Esophagus squamous epithelium (tissue), 5 donors: ENCODE measurements around the gene NKRF. TPM values are rescaled to one million over a fixed set of nuclear protein-coding genes. Genes with fewer than 3 reads are reported as not detected.

Experiments used
- DNase-seq: peaks from one replicate; lab custom pipeline; 2025; lab: John Stamatoyannopoulos, UW
- H3K27ac ChIP-seq, 4 donors: fragments of 200-600 bp; sonication (generic); one replicate each; pipeline ENCODE4 v1.5.1; 2016 to 2019; ENCODE audit warnings: mild to moderate bottlenecking in 1 of 4
- H3K27me3 ChIP-seq, 4 donors: fragments of 200-600 bp; sonication (generic); 1 replicate in 3 of 4; 2 replicates in 1 of 4; pipeline versions ENCODE4 v1.5.1 to v1.6.0; 2017 to 2021; ENCODE audit warnings: antibody characterized with exemption in 1 of 4
- H3K36me3 ChIP-seq, 3 donors: fragments of 200-600 bp; sonication (generic); one replicate each; pipeline ENCODE4 v1.5.1; 2016 to 2019
- H3K4me1 ChIP-seq, 3 donors: fragments of 200-600 bp; sonication (generic); one replicate each; pipeline ENCODE4 v1.5.1; 2017 to 2019
- H3K4me3 ChIP-seq, 4 donors: fragments of 200-600 bp; sonication (generic); 1 replicate in 3 of 4; 2 replicates in 1 of 4; pipeline ENCODE4 v1.5.1; 2016 to 2019; ENCODE audit warnings: mild to moderate bottlenecking in 2 of 4, moderate library complexity in 1 of 4
- H3K9me3 ChIP-seq, 3 donors: fragments of 200-600 bp; sonication (generic); one replicate each; pipeline ENCODE4 v1.5.1; 2016 to 2019
- POLR2A ChIP-seq, 4 donors: fragments of 450-650 bp; IDR thresholded peaks; one replicate each; pipeline ENCODE4 v1.6.1; 2017; ENCODE audit warnings: antibody characterized with exemption in 4 of 4, mild to moderate bottlenecking in 4 of 4, moderate library complexity in 3 of 4
- WGBS, 2 donors: methylation state at CpG; one replicate each; pipeline ENCODE4 v1.1.5; 2018; 5-methylcytosine and 5-hydroxymethylcytosine counted together
- intact Hi-C: fragments of 100-400 bp; cut with DNase I; formaldehyde crosslinking; loops from one replicate; pipeline ENCODE4 v1.15.0; 2022
- total RNA-seq, 4 donors: library from RNA; depleted of rRNA; stranded (reverse); fragments of >200 nt; gene quantifications; one replicate each; pipeline ENCODE4 v1.1.0, GENCODE V29; 2016
- TF ChIP-seq, protein P1 (sequence below), 6 experiments: fragments of 450-650 bp in 4 of 6; fragments of 200-600 bp in 2 of 6; sonication (generic) in 2 of 6; IDR thresholded peaks; one replicate each; pipeline ENCODE4 v1.5.1; 2016 to 2019; ENCODE audit warnings: antibody characterized with exemption in 6 of 6, mild to moderate bottlenecking in 4 of 6, moderate library complexity in 4 of 6
- donor health status: DM: yes; HTN: yes; CAD: no.

Gene NKRF
- total RNA-seq, 4 donors from 2014 or later: 5.5 to 9.0 (median 7.9) TPM

- intact Hi-C loops: no loop called here
- H3K36me3 ChIP-seq: peaks cover 0 to 11% (median 0%) of the 10 kb centered on the region in 3 donors
- no peak overlapping the region for H3K4me3 ChIP-seq
- TF ChIP-seq POLR2A (IDR thresholded peaks at IDR 0.05): no peak
- TF ChIP-seq, protein P1, sequence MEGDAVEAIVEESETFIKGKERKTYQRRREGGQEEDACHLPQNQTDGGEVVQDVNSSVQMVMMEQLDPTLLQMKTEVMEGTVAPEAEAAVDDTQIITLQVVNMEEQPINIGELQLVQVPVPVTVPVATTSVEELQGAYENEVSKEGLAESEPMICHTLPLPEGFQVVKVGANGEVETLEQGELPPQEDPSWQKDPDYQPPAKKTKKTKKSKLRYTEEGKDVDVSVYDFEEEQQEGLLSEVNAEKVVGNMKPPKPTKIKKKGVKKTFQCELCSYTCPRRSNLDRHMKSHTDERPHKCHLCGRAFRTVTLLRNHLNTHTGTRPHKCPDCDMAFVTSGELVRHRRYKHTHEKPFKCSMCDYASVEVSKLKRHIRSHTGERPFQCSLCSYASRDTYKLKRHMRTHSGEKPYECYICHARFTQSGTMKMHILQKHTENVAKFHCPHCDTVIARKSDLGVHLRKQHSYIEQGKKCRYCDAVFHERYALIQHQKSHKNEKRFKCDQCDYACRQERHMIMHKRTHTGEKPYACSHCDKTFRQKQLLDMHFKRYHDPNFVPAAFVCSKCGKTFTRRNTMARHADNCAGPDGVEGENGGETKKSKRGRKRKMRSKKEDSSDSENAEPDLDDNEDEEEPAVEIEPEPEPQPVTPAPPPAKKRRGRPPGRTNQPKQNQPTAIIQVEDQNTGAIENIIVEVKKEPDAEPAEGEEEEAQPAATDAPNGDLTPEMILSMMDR (IDR thresholded peaks at IDR 0.05): no peak
- no peaks in the 10 kb centered on the region for H3K4me1 ChIP-seq
- no peaks in the 10 kb centered on the region for H3K27me3 ChIP-seq
- no peak for DNase-seq
- 71 to 100% methylated on average over 4 to 8 of the region's 10 CpGs for WGBS, 2 donors
- no peak overlapping the region for H3K27ac ChIP-seq
- no peaks in the 10 kb centered on the region for H3K9me3 ChIP-seq
Observed at GRCh38 chrX:119624951-119625668, 18.9 kb upstream of the NKRF start.

DNA sequence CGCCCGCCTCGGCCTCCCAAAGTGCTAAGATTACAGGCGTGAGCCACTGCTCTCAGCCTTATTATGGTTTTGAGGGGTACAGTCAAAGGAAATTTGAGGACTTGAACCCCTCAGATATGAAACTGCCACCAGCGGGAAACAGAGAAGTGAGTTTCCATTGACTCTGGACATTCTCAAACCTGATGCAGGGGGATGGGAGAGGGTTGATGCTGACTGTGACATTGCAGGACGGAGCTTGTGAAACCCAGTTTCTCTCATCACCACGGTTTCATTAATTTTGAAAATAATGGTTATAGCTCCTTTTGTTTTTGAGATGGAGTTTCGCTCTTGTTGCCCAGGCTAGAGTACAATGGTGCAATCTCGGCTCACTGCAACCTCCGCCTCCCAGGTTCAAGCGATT is 18.2 kb upstream of the NKRF start:
- TF ChIP-seq, protein P1 (IDR thresholded peaks at IDR 0.05): no peak
- TF ChIP-seq POLR2A (IDR thresholded peaks at IDR 0.05): no peak
- H3K4me1 ChIP-seq: no peaks in the 10 kb centered on the region
- peaks cover 0 to 8% (median 0%) of the 10 kb centered on the region in 3 donors for H3K36me3 ChIP-seq
- intact Hi-C loops: no loop called here
- no peaks in the 10 kb centered on the region for H3K9me3 ChIP-seq
- 91 to 94% methylated on average over 4 to 10 of the region's 11 CpGs for WGBS, 2 donors
- no peaks in the 10 kb centered on the region for H3K27me3 ChIP-seq
- H3K27ac ChIP-seq: no peak overlapping the region
- no peak overlapping the region for H3K4me3 ChIP-seq
- no peak for DNase-seq

GRCh38 chrX:119622356-119623232 is 16.4 kb upstream of the NKRF start:
- no peak for DNase-seq
- 52 to 57% methylated on average over 3 to 9 of the region's 9 CpGs for WGBS, 2 donors
- TF ChIP-seq POLR2A (IDR thresholded peaks at IDR 0.05): no peak
- TF ChIP-seq, protein P1 (IDR thresholded peaks at IDR 0.05): no peak
- Histone ChIP-seq H3K4me1 (no peaks in the 10 kb centered on the region), H3K9me3 (no peaks in the 10 kb centered on the region), H3K4me3 (no peak overlapping the region), H3K27ac (peak overlapping the region in 1 of 4 donors; percentile 19), H3K27me3 (no peaks in the 10 kb centered on the region), H3K36me3 (no peaks in the 10 kb centered on the region)
- intact Hi-C loops: no loop called here

GRCh38 chrX:119618439-119618838 is 12.2 kb upstream of the NKRF start:
- TF ChIP-seq, protein P1 (IDR thresholded peaks at IDR 0.05): no peak
- no peak for TF ChIP-seq POLR2A (IDR thresholded peaks at IDR 0.05)
- 67 to 72% methylated on average over 5 of the region's 5 CpGs for WGBS, 2 donors
- intact Hi-C loops: no loop called here
- no peak overlapping the region for H3K4me3 ChIP-seq
- H3K27me3 ChIP-seq: no peaks in the 10 kb centered on the region
- H3K4me1 ChIP-seq: no peaks in the 10 kb centered on the region
- H3K9me3 ChIP-seq: no peaks in the 10 kb centered on the region
- H3K36me3 ChIP-seq: no peaks in the 10 kb centered on the region
- no peak for DNase-seq
- no peak overlapping the region for H3K27ac ChIP-seq
